ENCODE results near the gene MCF2L2. TPM values are rescaled to one million over a fixed set of nuclear protein-coding genes. Genes with fewer than 3 reads are reported as not detected.

Gene MCF2L2
- total and polyA plus RNA-seq, 2 donors from 2014 or later: 0.32 to 1.7 TPM

DNA sequence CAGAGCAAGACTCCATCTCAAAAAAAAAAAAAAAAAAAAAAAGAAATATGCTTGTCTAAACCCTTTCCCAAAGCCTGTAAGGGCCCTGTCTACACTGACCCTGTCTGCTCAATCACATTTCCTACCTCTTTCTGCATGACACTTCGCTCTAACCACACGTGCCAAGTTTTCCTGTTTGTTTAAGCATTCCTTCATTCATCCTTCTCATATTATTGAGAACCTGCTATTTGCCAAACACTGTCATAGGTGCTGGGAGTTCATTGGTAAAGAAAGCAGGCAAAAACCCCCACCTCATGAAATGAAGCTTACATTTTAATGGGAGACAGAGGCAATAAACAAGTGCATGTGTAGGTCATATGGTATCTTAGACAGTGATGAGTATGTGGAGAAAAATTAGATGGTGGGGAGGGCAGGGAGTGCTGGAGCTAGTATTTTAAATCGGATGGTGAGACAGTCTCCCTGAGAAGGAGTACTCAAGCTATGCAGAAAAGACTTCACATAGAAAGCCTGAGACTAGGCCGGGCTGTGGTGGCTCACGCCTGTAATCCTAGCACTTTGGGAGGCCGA, 127.3 kb downstream of the MCF2L2 start:
- H3K27ac ChIP-seq (ENCODE audit: low read depth in 2 of 2, low read length in 2 of 2): no peak overlapping the region
- H3K9ac ChIP-seq (ENCODE audit: low read length in 3 of 3): no peak overlapping the region
- no peaks in the 10 kb centered on the region for H3K9me3 ChIP-seq (ENCODE audit: control insufficient read depth in 2 of 3, insufficient read depth in 1 of 3, low read length in 3 of 3)
- H3K4me3 ChIP-seq (ENCODE audit: low read length in 3 of 3): no peak overlapping the region
- H3K4me1 ChIP-seq (ENCODE audit: control insufficient read depth in 2 of 3, insufficient read depth in 2 of 3, low read depth in 1 of 3, low read length in 3 of 3): no peaks in the 10 kb centered on the region
- H3K36me3 ChIP-seq (ENCODE audit: control insufficient read depth in 2 of 3, insufficient read depth in 3 of 3, low read length in 3 of 3): no peaks in the 10 kb centered on the region
- no peaks in the 10 kb centered on the region for H3K27me3 ChIP-seq (ENCODE audit: control insufficient read depth, insufficient read depth, low read length)
- DNase-seq (no peak), FAIRE-seq (no peak)
- TF ChIP-seq, protein P1, sequence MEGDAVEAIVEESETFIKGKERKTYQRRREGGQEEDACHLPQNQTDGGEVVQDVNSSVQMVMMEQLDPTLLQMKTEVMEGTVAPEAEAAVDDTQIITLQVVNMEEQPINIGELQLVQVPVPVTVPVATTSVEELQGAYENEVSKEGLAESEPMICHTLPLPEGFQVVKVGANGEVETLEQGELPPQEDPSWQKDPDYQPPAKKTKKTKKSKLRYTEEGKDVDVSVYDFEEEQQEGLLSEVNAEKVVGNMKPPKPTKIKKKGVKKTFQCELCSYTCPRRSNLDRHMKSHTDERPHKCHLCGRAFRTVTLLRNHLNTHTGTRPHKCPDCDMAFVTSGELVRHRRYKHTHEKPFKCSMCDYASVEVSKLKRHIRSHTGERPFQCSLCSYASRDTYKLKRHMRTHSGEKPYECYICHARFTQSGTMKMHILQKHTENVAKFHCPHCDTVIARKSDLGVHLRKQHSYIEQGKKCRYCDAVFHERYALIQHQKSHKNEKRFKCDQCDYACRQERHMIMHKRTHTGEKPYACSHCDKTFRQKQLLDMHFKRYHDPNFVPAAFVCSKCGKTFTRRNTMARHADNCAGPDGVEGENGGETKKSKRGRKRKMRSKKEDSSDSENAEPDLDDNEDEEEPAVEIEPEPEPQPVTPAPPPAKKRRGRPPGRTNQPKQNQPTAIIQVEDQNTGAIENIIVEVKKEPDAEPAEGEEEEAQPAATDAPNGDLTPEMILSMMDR (IDR thresholded peaks at IDR 0.05; ENCODE audit: borderline replicate concordance, extremely low read depth, insufficient read depth): no peak
- intact Hi-C loops (cut with DNase I): no loop called here

DNA sequence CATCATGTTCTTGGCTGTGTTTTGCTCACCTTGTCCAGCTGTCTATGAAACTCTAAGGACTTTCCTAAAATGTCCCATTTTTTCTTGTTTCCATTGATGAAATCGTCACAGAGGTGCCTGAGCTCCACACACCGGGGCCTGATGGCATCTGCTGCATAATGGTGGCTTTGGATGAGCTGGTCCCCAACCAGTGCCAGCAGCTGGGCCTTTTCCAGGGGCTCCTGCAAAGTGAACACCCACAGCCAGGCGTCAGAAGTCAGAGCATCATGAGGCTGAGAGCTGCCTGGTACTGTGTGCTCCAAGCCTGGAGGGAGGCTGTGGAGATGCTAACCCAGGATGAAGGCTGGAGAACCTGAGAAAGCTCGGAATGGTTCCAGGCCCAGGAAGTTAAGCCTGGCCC, 128.4 kb downstream of the MCF2L2 start:
- Histone ChIP-seq H3K27me3 (ENCODE audit: control insufficient read depth, insufficient read depth, low read length) (no peaks in the 10 kb centered on the region), H3K4me3 (ENCODE audit: low read length in 3 of 3) (no peak overlapping the region), H3K36me3 (ENCODE audit: control insufficient read depth in 2 of 3, insufficient read depth in 3 of 3, low read length in 3 of 3) (no peaks in the 10 kb centered on the region), H3K9ac (ENCODE audit: low read length in 3 of 3) (no peak overlapping the region), H3K9me3 (ENCODE audit: control insufficient read depth in 2 of 3, insufficient read depth in 1 of 3, low read length in 3 of 3) (no peaks in the 10 kb centered on the region), H3K4me1 (ENCODE audit: control insufficient read depth in 2 of 3, insufficient read depth in 2 of 3, low read depth in 1 of 3, low read length in 3 of 3) (no peaks in the 10 kb centered on the region), H3K27ac (ENCODE audit: low read depth in 2 of 2, low read length in 2 of 2) (no peak overlapping the region)
- intact Hi-C loops (cut with DNase I): no loop called here
- DNase-seq (no peak), FAIRE-seq (no peak)
- TF ChIP-seq, protein P1 (IDR thresholded peaks at IDR 0.05; ENCODE audit: borderline replicate concordance, extremely low read depth, insufficient read depth): no peak

DNA sequence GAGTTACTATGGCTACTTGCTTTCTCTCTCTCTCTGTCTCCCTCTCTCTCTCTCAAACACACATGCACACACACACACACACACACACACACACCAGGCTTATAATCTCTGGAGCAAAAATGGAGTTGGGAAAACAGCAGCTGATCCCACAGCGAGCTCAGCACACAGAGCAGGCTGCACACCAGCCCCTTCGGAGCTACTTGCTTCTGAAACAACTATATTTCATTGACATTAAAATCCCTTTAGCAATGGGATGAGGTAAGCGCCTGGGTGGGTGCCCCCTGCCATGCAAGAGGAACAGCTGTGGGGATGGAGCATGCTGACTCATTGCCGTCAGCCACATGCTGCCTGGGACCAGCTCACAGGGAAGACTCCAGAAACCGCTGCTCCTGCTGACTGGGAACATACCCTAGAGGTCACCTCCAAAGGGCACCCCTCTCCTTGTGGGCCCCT, 129.7 kb downstream of the MCF2L2 start:
- TF ChIP-seq, protein P1 (IDR thresholded peaks at IDR 0.05; ENCODE audit: borderline replicate concordance, extremely low read depth, insufficient read depth): no peak
- Histone ChIP-seq H3K9me3 (ENCODE audit: control insufficient read depth in 2 of 3, insufficient read depth in 1 of 3, low read length in 3 of 3) (no peaks in the 10 kb centered on the region), H3K4me1 (ENCODE audit: control insufficient read depth in 2 of 3, insufficient read depth in 2 of 3, low read depth in 1 of 3, low read length in 3 of 3) (no peaks in the 10 kb centered on the region), H3K27ac (ENCODE audit: low read depth in 2 of 2, low read length in 2 of 2) (no peak overlapping the region), H3K4me3 (ENCODE audit: low read length in 3 of 3) (no peak overlapping the region), H3K36me3 (ENCODE audit: control insufficient read depth in 2 of 3, insufficient read depth in 3 of 3, low read length in 3 of 3) (no peaks in the 10 kb centered on the region), H3K27me3 (ENCODE audit: control insufficient read depth, insufficient read depth, low read length) (no peaks in the 10 kb centered on the region), H3K9ac (ENCODE audit: low read length in 3 of 3) (no peak overlapping the region)
- DNase-seq (no peak), FAIRE-seq (no peak)
- intact Hi-C loops (cut with DNase I): no loop called here

DNA sequence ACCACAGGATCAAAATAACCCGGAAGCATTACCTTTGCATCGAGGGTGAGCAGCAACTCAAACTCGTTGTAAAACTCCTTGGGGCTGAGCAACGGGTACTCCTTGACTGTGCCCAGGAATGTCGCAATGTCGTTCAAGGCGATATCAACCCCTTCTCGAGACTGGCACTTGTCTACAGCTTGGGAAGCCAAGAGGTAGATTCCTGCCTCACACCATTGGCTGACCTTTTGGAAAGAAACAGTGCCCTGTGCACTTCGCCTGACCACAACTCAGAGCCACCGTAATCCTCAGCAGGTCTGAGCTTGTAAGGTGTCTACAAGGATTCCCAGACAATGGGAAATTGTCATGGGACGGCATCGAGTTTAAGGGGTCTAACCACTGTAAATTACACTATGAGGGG, 131.5 kb downstream of the MCF2L2 start:
- H3K9me3 ChIP-seq (ENCODE audit: control insufficient read depth in 2 of 3, insufficient read depth in 1 of 3, low read length in 3 of 3): no peaks in the 10 kb centered on the region
- no peak for DNase-seq
- no peak overlapping the region for H3K9ac ChIP-seq (ENCODE audit: low read length in 3 of 3)
- no peaks in the 10 kb centered on the region for H3K27me3 ChIP-seq (ENCODE audit: control insufficient read depth, insufficient read depth, low read length)
- intact Hi-C loops (cut with DNase I): no loop called here
- H3K27ac ChIP-seq (ENCODE audit: low read depth in 2 of 2, low read length in 2 of 2): no peak overlapping the region
- no peak overlapping the region for H3K4me3 ChIP-seq (ENCODE audit: low read length in 3 of 3)
- FAIRE-seq: no peak
- H3K4me1 ChIP-seq (ENCODE audit: control insufficient read depth in 2 of 3, insufficient read depth in 2 of 3, low read depth in 1 of 3, low read length in 3 of 3): no peaks in the 10 kb centered on the region
- no peaks in the 10 kb centered on the region for H3K36me3 ChIP-seq (ENCODE audit: control insufficient read depth in 2 of 3, insufficient read depth in 3 of 3, low read length in 3 of 3)
- TF ChIP-seq, protein P1 (IDR thresholded peaks at IDR 0.05; ENCODE audit: borderline replicate concordance, extremely low read depth, insufficient read depth): no peak

Measured in kidney (tissue), 14 donors.